ENCODE data around the gene CHSY1.

The CHSY1 gene

GRCh38 chr15:101176625-101177024, 75.2 kb downstream of the CHSY1 start:
- no CpG with 5 or more reads among the region's 5 CpGs for WGBS, 2 donors (ENCODE audit: extremely low coverage in 2 of 2, insufficient read length in 2 of 2, insufficient replicate concordance in 1 of 2)
- no peak overlapping the region for H3K27ac ChIP-seq (replicated peaks; ENCODE audit: low read length)

GRCh38 chr15:101175401-101175800, 76.4 kb downstream of the CHSY1 start:
- Histone ChIP-seq H3K79me1 (ENCODE audit: low read depth, low read length) (no peaks in the 10 kb centered on the region), H3K4ac (ENCODE audit: low read length) (no peak overlapping the region), H2BK5ac (ENCODE audit: low read length) (no peak overlapping the region), H3K9me3 (replicated peaks in 1 of 2; ENCODE audit: control insufficient read depth in 2 of 2, insufficient read depth in 1 of 2, low read depth in 1 of 2, low read length in 2 of 2) (peaks cover 2 to 19% of the 10 kb centered on the region in 2 donors), H3K4me2 (ENCODE audit: insufficient read depth, low read length, poor library complexity, severe bottlenecking) (no peak overlapping the region), H3K27me3 (ENCODE audit: control insufficient read depth in 3 of 3, insufficient read depth in 3 of 3, low read depth in 1 of 3, low read length in 3 of 3) (no peaks in the 10 kb centered on the region), H3K4me3 (ENCODE audit: low read length in 2 of 2) (no peak overlapping the region), H3K18ac (ENCODE audit: low read length) (no peak overlapping the region), H2BK120ac (ENCODE audit: low read depth, low read length) (no peak overlapping the region), H3K14ac (ENCODE audit: low read length) (no peak overlapping the region), H2AFZ (ENCODE audit: low read length) (no peak overlapping the region), H4K8ac (ENCODE audit: low read depth, low read length) (no peak overlapping the region), H2AK5ac (ENCODE audit: low read depth, low read length) (no peak overlapping the region), H3K4me1 (ENCODE audit: control insufficient read depth in 2 of 2, insufficient read depth in 1 of 2, low read depth in 1 of 2, low read length in 2 of 2) (peaks cover 0 to 5% of the 10 kb centered on the region in 2 donors), H3K36me3 (replicated peaks in 1 of 2; ENCODE audit: control insufficient read depth in 2 of 2, insufficient read depth in 2 of 2, low read length in 2 of 2) (peaks cover 11 to 67% of the 10 kb centered on the region in 2 donors), H2BK15ac (ENCODE audit: low read length) (no peak overlapping the region), H3K23ac (ENCODE audit: low read depth, low read length, poor library complexity) (no peak overlapping the region), H4K91ac (ENCODE audit: low read depth, low read length, poor library complexity) (no peak overlapping the region), H3K9ac (ENCODE audit: low read depth, low read length, poor library complexity) (no peak overlapping the region), H2BK12ac (ENCODE audit: low read length) (no peak overlapping the region), H3K27ac (replicated peaks; ENCODE audit: low read length) (no peak overlapping the region)
- WGBS, 2 donors (ENCODE audit: extremely low coverage in 2 of 2, insufficient read length in 2 of 2, insufficient replicate concordance in 1 of 2) = no CpG with 5 or more reads among the region's 12 CpGs
- no peak for DNase-seq (ENCODE audit: low spot score)

More at GRCh38 chr15:101176625-101177024, 75.2 kb downstream of the CHSY1 start:
- Histone ChIP-seq H3K9me3 (replicated peaks in 1 of 2; ENCODE audit: control insufficient read depth in 2 of 2, insufficient read depth in 1 of 2, low read depth in 1 of 2, low read length in 2 of 2) (peaks cover 2 to 19% of the 10 kb centered on the region in 2 donors), H3K4me2 (ENCODE audit: insufficient read depth, low read length, poor library complexity, severe bottlenecking) (no peak overlapping the region), H3K4me1 (ENCODE audit: control insufficient read depth in 2 of 2, insufficient read depth in 1 of 2, low read depth in 1 of 2, low read length in 2 of 2) (peaks cover 0 to 5% of the 10 kb centered on the region in 2 donors), H3K4me3 (ENCODE audit: low read length in 2 of 2) (no peak overlapping the region), H3K14ac (ENCODE audit: low read length) (no peak overlapping the region), H3K27me3 (ENCODE audit: control insufficient read depth in 3 of 3, insufficient read depth in 3 of 3, low read depth in 1 of 3, low read length in 3 of 3) (no peaks in the 10 kb centered on the region), H2BK120ac (ENCODE audit: low read depth, low read length) (no peak overlapping the region), H4K91ac (ENCODE audit: low read depth, low read length, poor library complexity) (no peak overlapping the region), H2AK5ac (ENCODE audit: low read depth, low read length) (no peak overlapping the region), H3K4ac (ENCODE audit: low read length) (no peak overlapping the region), H4K8ac (ENCODE audit: low read depth, low read length) (no peak overlapping the region), H3K18ac (ENCODE audit: low read length) (no peak overlapping the region), H2BK5ac (ENCODE audit: low read length) (no peak overlapping the region), H2AFZ (ENCODE audit: low read length) (no peak overlapping the region), H2BK12ac (ENCODE audit: low read length) (no peak overlapping the region), H3K9ac (ENCODE audit: low read depth, low read length, poor library complexity) (no peak overlapping the region), H3K79me1 (ENCODE audit: low read depth, low read length) (peaks cover 2% of the 10 kb centered on the region), H3K23ac (ENCODE audit: low read depth, low read length, poor library complexity) (no peak overlapping the region), H2BK15ac (ENCODE audit: low read length) (no peak overlapping the region), H3K36me3 (replicated peaks in 1 of 2; ENCODE audit: control insufficient read depth in 2 of 2, insufficient read depth in 2 of 2, low read length in 2 of 2) (peaks cover 12 to 79% of the 10 kb centered on the region in 2 donors)
- DNase-seq (ENCODE audit: low spot score) = no peak

GRCh38 chr15:101174152-101174920, 77.5 kb downstream of the CHSY1 start:
- Histone ChIP-seq H3K36me3 (replicated peaks in 1 of 2; ENCODE audit: control insufficient read depth in 2 of 2, insufficient read depth in 2 of 2, low read length in 2 of 2) (peaks cover 11 to 59% of the 10 kb centered on the region in 2 donors), H3K27me3 (ENCODE audit: control insufficient read depth in 3 of 3, insufficient read depth in 3 of 3, low read depth in 1 of 3, low read length in 3 of 3) (no peaks in the 10 kb centered on the region), H3K9me3 (replicated peaks in 1 of 2; ENCODE audit: control insufficient read depth in 2 of 2, insufficient read depth in 1 of 2, low read depth in 1 of 2, low read length in 2 of 2) (peaks cover 2 to 19% of the 10 kb centered on the region in 2 donors), H3K4ac (ENCODE audit: low read length) (no peak overlapping the region), H3K4me3 (ENCODE audit: low read length in 2 of 2) (peak overlapping the region in 1 of 2 donors; percentile 37), H3K27ac (replicated peaks; ENCODE audit: low read length) (no peak overlapping the region), H2BK120ac (ENCODE audit: low read depth, low read length) (no peak overlapping the region), H4K91ac (ENCODE audit: low read depth, low read length, poor library complexity) (no peak overlapping the region), H2BK15ac (ENCODE audit: low read length) (no peak overlapping the region), H2BK5ac (ENCODE audit: low read length) (no peak overlapping the region), H3K18ac (ENCODE audit: low read length) (peak overlapping the region; percentile 21), H3K23ac (ENCODE audit: low read depth, low read length, poor library complexity) (peak overlapping the region; percentile 32), H2AK5ac (ENCODE audit: low read depth, low read length) (no peak overlapping the region), H3K4me2 (ENCODE audit: insufficient read depth, low read length, poor library complexity, severe bottlenecking) (no peak overlapping the region), H4K8ac (ENCODE audit: low read depth, low read length) (no peak overlapping the region), H3K4me1 (ENCODE audit: control insufficient read depth in 2 of 2, insufficient read depth in 1 of 2, low read depth in 1 of 2, low read length in 2 of 2) (peaks cover 0 to 5% of the 10 kb centered on the region in 2 donors), H2AFZ (ENCODE audit: low read length) (no peak overlapping the region), H3K14ac (ENCODE audit: low read length) (no peak overlapping the region), H3K9ac (ENCODE audit: low read depth, low read length, poor library complexity) (no peak overlapping the region), H2BK12ac (ENCODE audit: low read length) (no peak overlapping the region), H3K79me1 (ENCODE audit: low read depth, low read length) (no peaks in the 10 kb centered on the region)
- WGBS, 2 donors (ENCODE audit: extremely low coverage in 2 of 2, insufficient read length in 2 of 2, insufficient replicate concordance in 1 of 2) = no CpG with 5 or more reads among the region's 29 CpGs
- no peak for DNase-seq (ENCODE audit: low spot score)

- DNase-seq (ENCODE audit: low spot score) = no peak
- Histone ChIP-seq H3K18ac (ENCODE audit: low read length) (no peak overlapping the region), H2BK5ac (ENCODE audit: low read length) (no peak overlapping the region), H3K14ac (ENCODE audit: low read length) (no peak overlapping the region), H2BK12ac (ENCODE audit: low read length) (no peak overlapping the region), H2BK120ac (ENCODE audit: low read depth, low read length) (no peak overlapping the region), H3K4me1 (ENCODE audit: control insufficient read depth in 2 of 2, insufficient read depth in 1 of 2, low read depth in 1 of 2, low read length in 2 of 2) (peaks cover 0 to 5% of the 10 kb centered on the region in 2 donors), H3K4me2 (ENCODE audit: insufficient read depth, low read length, poor library complexity, severe bottlenecking) (no peak overlapping the region), H3K23ac (ENCODE audit: low read depth, low read length, poor library complexity) (peak overlapping the region; percentile 76), H2AFZ (ENCODE audit: low read length) (no peak overlapping the region), H4K91ac (ENCODE audit: low read depth, low read length, poor library complexity) (no peak overlapping the region), H3K4ac (ENCODE audit: low read length) (no peak overlapping the region), H3K27me3 (ENCODE audit: control insufficient read depth in 3 of 3, insufficient read depth in 3 of 3, low read depth in 1 of 3, low read length in 3 of 3) (no peaks in the 10 kb centered on the region), H3K9me3 (replicated peaks in 1 of 2; ENCODE audit: control insufficient read depth in 2 of 2, insufficient read depth in 1 of 2, low read depth in 1 of 2, low read length in 2 of 2) (peaks cover 2 to 16% of the 10 kb centered on the region in 2 donors), H3K79me1 (ENCODE audit: low read depth, low read length) (no peaks in the 10 kb centered on the region), H3K4me3 (ENCODE audit: low read length in 2 of 2) (no peak overlapping the region), H3K36me3 (replicated peaks in 1 of 2; ENCODE audit: control insufficient read depth in 2 of 2, insufficient read depth in 2 of 2, low read length in 2 of 2) (peaks cover 11 to 50% of the 10 kb centered on the region in 2 donors), H3K9ac (ENCODE audit: low read depth, low read length, poor library complexity) (peak overlapping the region; percentile 63), H2BK15ac (ENCODE audit: low read length) (no peak overlapping the region), H4K8ac (ENCODE audit: low read depth, low read length) (no peak overlapping the region), H3K27ac (replicated peaks; ENCODE audit: low read length) (no peak overlapping the region), H2AK5ac (ENCODE audit: low read depth, low read length) (no peak overlapping the region)
- WGBS, 2 donors (ENCODE audit: extremely low coverage in 2 of 2, insufficient read length in 2 of 2, insufficient replicate concordance in 1 of 2) = no CpG with 5 or more reads among the region's 14 CpGs
Measured at GRCh38 chr15:101173233-101174119, 78.4 kb downstream of the CHSY1 start.
